Left cardiac atrium (tissue), 4 donors: ENCODE measurements around the gene EVL. TPM values are rescaled to one million over a fixed set of nuclear protein-coding genes. Genes with fewer than 3 reads are reported as not detected.

ENCODE experiments used
- ATAC-seq, 2 donors: fragments of 200-7000 bp; cut with Tn5 transposase; one replicate each; pipeline ENCODE4 v1.9.1; 2020; ENCODE audit warnings: mild to moderate bottlenecking in 2 of 2, moderate library complexity in 2 of 2
- DNase-seq: peaks from one replicate; pipeline ENCODE4 v3.0.0-alpha.2; 2020
- intact Hi-C, 2 donors: fragments of 100-400 bp; cut with DNase I; formaldehyde crosslinking; loops; one replicate each; pipeline versions ENCODE4 v1.14.1 to v1.15.1; 2022 to 2023
- total RNA-seq, 2 donors: library from RNA; stranded (reverse); fragmentation: NEBNext Ultra II Directional; extraction: Animal tissue kit (Norgen Biotek cat#: 25700); gene quantifications; one replicate each; pipeline ENCODE4 v1.2.1, GENCODE V29; 2021
- donor health status: DM: no; HTN: yes; CAD: no.
- donor health status: DM: no; HTN: yes; CAD: no; lungs with severe emphysema.
- donor health status: DM: yes; HTN: yes; CAD: no.
- donor health status: Dilated cardiomyopathy.

EVL gene
- total RNA-seq, 2 donors from 2014 or later = 48.3 to 58.8 TPM

- no peak for ATAC-seq
- intact Hi-C loops = no loop called here
Observed at GRCh38 chr14:100034961-100035500, 30.2 kb upstream of the EVL start.

GRCh38 chr14:100035700-100036099 is 29.5 kb upstream of the EVL start:
- no peak for DNase-seq
- intact Hi-C loops = no loop called here
- ATAC-seq = no peak

More at GRCh38 chr14:100034961-100035500, 30.2 kb upstream of the EVL start:
- no peak for DNase-seq

- no peak for DNase-seq
- intact Hi-C loops = no loop called here
- no peak for ATAC-seq
Observed at GRCh38 chr14:100037353-100037752, 27.9 kb upstream of the EVL start.

GRCh38 chr14:100038065-100038464 is 27.2 kb upstream of the EVL start:
- no peak for ATAC-seq
- intact Hi-C loops = no loop called here
- DNase-seq = no peak

GRCh38 chr14:100039903-100040302 is 25.3 kb upstream of the EVL start:
- intact Hi-C loops = no loop called here
- DNase-seq (no peak), ATAC-seq (no peak)

- intact Hi-C loops = no loop called here
- DNase-seq (no peak), ATAC-seq (no peak)
Observed at GRCh38 chr14:100041271-100041670, 24.0 kb upstream of the EVL start.

GRCh38 chr14:100042286-100042685 is 22.9 kb upstream of the EVL start:
- intact Hi-C loops = no loop called here
- DNase-seq = no peak
- ATAC-seq = peak; percentile 81 to 85

- no peak for ATAC-seq
- intact Hi-C loops = no loop called here
- DNase-seq = no peak
Observed at GRCh38 chr14:100045642-100046344, 19.4 kb upstream of the EVL start.

GRCh38 chr14:100047600-100047999 is 17.6 kb upstream of the EVL start:
- intact Hi-C loops = no loop called here
- ATAC-seq (no peak), DNase-seq (no peak)

- intact Hi-C loops = no loop called here
- ATAC-seq (no peak), DNase-seq (no peak)
Observed at GRCh38 chr14:100048786-100049185, 16.4 kb upstream of the EVL start.

- ATAC-seq = peak; percentile 41 to 82
- intact Hi-C loops = no loop called here
- DNase-seq = no peak
Observed at GRCh38 chr14:100049220-100049619, 16.0 kb upstream of the EVL start.

- ATAC-seq = no peak
- no peak for DNase-seq
- intact Hi-C loops = no loop called here
Observed at GRCh38 chr14:100051103-100051502, 14.1 kb upstream of the EVL start.

- DNase-seq (no peak), ATAC-seq (no peak)
- intact Hi-C loops = no loop called here
Observed at GRCh38 chr14:100051543-100051942, 13.7 kb upstream of the EVL start.

GRCh38 chr14:100052819-100053218 is 12.4 kb upstream of the EVL start:
- ATAC-seq (no peak), DNase-seq (no peak)
- intact Hi-C loops = no loop called here

GRCh38 chr14:100054316-100055075 is 10.7 kb upstream of the EVL start:
- ATAC-seq = no peak
- intact Hi-C loops = no loop called here
- no peak for DNase-seq

- intact Hi-C loops = no loop called here
- no peak for ATAC-seq
Observed at GRCh38 chr14:100056431-100056830, 8.8 kb upstream of the EVL start.

GRCh38 chr14:100056964-100057795 is 8.0 kb upstream of the EVL start:
- ATAC-seq = peak; percentile 47 to 74
- intact Hi-C loops = no loop called here
- DNase-seq = no peak

More at GRCh38 chr14:100056431-100056830, 8.8 kb upstream of the EVL start:
- DNase-seq = no peak

- no peak for DNase-seq
- intact Hi-C loops = no loop called here
- ATAC-seq = no peak
Observed at GRCh38 chr14:100058777-100059437, 6.3 kb upstream of the EVL start.

- intact Hi-C loops = no loop called here
- no peak for DNase-seq
- ATAC-seq = peak; percentile 16 to 51
Observed at GRCh38 chr14:100059438-100059781, 5.8 kb upstream of the EVL start.
